HG03342 (cell line): ENCODE results near the gene MRM3.
"Not testable (repeated sequence)": the region's sequence is repeated elsewhere in the genome, so short reads cannot be mapped to it uniquely, and the experiment has no call there.

Experiments
- ATAC-seq: cut with Tn5 transposase; IDR thresholded peaks from one replicate; pipeline ENCODE4 v1.9.1; 2021; ENCODE audit warnings: mild to moderate bottlenecking, moderate library complexity; ENCODE audit not compliant: unreplicated experiment

The MRM3 gene

DNA sequence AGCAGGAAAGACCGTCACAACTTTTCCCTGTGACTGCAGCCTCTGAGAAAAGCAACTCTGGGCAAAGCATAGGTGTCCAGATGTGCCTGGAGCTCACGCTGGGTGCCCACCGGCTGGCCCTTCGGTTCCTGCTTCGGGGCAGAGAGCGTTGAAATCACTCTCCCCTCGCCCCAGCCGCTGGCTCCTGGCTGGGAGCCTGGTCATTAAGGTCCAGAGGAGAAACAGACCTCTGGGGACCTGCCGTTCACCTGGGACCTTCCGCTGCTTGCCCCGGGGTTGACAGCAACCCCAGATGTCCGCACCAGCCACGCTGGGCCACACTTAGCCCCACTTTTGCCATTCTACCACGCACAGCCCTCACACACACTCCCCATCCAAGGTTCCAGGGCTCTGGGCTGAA is 13.1 kb downstream of the MRM3 start:
- no peak for ATAC-seq

DNA sequence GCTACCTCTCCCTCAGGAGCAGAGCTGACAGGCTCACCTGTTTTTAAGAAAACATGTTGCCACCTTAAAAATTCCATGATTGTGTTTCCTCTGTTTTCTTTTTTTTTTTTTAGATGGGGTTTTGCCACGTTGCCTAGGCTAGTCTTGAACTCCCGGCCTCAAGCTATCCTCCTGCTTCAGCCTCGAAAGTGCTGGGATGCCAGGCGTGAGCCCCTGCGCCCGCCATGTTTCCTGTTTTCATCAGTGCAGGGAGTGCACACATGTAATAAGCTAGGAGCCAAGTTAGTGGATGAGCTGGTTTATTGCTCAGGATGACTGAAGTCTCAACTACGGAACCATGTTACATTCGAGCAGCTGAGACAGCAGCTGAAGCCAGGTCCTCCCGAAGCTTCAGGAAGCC is 13.6 kb downstream of the MRM3 start:
- no peak for ATAC-seq

DNA sequence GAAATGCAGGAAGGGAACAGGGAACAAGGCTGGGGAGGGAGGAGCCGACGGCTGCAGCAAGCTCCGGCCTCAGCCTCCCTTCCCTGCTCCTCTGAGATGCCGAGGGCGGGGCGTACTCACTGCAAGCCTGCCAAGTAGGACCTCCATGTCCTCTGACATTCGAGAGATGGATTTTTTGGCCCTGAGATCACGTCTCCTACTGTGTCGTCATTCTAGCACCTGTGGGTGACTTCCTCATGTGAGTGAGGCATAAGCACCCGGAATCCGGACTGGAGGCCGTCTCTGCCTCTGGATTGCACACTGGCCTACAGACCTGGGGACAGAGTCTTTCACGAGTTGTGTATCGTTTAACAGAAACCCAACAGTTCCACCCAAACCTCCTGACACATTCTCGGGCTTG is 14.5 kb downstream of the MRM3 start:
- no peak for ATAC-seq

DNA sequence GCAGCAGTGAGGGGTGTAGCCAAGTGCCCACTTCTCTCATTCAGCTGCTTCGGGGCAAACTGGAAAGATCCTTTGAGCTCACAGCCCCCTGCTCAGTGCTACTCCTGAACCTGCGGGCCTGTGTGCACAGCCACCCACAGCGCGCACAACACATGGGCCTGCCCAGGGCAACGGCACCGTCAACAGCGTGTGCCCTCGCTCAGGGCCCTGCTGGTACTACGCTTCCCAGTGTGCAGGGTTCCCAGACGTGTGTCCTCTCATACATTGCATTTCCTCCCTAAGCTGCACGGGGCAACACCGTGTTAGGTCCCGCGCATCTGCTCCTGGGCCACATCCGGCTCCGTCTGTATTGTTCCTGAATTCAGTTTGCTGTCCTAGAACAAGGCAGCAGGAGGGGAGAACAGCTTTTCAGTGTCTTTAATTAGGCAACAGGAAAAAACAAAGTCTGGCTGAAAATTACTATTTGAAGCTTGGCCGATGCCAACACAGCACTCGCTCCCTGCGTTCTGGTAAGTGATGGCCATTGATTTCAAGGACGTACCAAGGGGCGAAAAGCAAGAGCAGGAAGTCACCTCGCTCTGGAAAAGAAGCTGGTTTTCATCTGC is 15.2 kb downstream of the MRM3 start:
- ATAC-seq: no peak

DNA sequence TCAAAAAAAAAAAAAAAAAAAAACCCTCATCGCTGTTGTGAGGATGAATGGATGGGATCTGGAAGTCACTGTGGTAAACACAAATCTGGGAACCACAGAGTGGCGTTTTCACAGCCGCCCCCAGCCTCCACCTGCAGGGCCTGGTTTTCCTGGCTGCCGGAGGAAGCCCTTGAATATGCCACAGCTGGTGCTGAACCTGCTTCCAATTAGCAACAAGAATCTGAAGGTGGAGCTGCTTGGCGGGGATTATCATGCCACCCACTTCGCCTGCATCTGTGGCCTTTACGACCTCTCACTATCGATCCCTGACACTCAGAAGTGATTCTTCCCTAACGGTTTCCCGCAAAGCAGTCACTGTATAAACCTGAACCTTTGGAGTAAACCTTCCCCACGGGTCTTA is 16.1 kb downstream of the MRM3 start:
- ATAC-seq: no peak

DNA sequence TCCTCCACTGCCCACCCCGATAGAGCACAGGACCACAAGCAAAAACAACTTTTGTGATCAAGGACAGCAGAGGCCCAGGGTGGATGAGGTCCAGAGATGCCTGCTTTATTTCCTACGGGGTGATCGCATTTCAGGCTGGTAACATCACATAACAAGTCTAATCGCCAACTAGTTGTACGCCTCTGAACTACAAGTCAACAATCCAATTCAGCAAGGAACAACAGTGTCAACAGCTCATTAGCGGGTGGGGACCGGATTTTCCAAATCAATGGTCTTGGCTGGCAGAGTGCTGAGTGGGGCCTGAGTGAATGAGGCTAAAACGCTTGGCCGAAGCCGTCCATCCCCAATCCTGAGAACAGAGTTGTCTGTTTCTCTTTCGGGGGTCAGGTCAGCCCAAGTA is 17.1 kb downstream of the MRM3 start:
- ATAC-seq: no peak

DNA sequence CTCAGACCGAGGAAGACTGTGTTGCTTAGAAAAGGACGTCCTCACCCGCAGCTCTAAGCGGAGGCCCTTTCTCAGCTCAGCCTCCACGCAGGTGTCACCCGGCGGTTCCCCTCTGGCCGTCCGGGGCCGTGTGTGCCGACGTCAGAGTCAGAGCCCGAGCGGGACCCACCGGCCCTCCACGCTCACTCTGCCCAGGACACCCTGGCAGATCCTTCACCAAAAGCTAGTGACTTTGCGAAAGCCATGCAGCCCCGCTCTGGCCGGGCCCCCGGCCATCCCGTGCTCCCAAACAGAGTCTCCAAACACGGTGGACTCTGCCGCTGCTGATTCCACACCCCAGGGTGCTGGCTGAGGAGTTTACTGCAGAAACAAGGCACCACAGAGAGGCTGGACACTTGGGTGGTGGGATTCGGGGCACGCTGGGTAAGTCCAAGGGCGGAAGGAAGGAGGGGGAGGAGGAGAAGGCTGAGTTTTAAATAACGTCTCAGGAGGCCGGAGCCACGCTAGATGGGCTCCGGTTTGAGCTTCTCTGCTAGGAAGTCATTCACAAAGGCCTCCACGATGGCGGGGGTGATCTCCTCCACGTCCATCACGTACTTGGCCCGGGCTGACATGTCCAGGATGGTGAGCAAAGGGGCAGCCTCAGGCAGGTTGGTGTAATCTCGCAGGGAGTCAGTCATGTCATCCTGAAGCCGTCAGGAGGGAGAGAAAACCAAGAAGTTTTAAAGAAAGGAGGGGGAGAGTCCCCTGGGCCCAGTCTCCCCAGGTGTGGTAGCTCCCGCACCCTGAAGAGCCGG is 18.5 kb downstream of the MRM3 start:
- ATAC-seq: no peak

DNA sequence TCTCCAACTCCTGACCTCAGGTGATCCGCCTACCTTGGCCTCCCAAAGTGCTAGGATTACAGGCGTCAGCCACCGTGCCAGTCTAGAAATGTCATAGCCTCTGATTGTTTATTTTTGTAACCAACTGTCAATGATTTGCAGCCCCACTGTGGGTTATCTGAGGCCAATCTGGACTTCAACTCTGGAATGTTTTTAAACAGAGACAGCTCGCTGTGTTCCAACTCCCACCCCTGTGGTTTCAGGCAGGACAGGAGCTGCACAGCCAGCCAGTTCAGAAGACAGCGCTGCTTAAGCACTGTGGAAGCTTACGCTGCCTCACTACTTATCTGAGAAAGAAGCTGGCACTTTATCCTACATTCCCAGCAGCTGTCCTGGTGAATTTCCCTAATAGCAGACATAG is 19.5 kb downstream of the MRM3 start:
- no peak for ATAC-seq

DNA sequence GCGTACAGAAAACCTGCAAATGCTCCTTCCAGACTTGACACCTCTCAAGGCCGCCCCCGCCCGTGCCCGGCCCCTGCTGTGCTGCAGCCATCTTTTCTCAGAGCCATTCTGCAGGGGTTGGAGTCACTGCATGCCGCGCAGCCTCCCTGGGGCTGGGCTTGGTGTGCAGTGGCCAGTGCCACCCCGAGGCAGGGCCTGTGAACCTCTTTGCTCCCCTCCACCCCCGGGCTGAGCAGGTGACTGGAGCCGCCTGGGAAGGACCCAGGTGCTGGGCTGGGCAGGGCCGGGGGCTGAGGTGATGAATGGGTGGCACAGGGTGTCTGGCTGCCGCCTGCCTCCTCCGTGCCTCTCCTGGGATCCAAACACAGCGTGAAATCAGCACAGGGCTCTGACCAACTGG is 20.3 kb downstream of the MRM3 start:
- ATAC-seq: no peak

DNA sequence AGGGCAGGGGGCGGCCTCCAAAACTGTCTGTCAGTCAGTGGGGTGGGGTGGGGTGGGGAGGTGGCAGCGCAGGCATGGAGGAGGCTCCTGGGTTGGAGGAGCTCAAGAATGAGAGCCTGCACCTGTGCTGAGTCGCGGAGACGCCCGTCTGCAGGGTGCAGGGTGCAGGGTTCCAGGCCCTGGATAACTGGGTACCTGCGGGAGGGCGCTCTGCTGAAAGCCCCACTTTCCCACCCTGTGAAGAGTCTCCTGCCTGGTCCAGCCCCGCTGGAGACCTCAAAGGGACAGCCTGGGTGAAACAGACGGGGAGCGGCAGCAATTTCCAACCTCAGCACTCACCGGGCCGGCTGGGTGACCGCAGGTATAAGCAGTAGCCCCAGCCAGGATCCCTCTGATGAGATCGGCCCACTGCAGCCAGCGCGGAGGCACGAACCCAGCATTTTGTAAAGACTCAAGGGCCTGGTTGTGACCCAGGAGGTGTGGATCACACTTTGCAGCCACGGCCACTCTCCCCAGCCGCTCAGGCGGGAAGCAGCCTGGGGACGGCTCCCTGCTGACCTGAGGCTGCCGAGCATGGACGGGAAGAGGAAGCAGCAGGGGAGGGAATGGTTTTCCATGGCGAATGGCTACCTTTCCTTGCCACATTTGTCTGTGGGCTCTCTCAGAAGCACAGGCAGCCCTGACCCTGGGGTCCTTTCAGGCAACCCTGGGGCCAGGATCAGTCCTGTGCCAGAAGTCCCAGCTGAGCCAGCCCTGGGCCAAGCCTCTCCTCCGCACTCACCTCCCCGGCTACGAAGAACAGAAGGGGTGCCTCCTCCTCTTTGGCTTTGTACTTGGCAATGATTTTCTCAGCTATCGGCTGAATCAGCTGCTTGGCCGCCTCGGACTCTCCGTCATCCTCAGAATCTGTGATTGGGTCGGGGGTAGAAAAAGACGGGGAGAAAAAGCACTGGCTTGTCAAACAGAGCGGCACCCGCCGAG is 21.0 kb downstream of the MRM3 start:
- ATAC-seq: no peak

DNA sequence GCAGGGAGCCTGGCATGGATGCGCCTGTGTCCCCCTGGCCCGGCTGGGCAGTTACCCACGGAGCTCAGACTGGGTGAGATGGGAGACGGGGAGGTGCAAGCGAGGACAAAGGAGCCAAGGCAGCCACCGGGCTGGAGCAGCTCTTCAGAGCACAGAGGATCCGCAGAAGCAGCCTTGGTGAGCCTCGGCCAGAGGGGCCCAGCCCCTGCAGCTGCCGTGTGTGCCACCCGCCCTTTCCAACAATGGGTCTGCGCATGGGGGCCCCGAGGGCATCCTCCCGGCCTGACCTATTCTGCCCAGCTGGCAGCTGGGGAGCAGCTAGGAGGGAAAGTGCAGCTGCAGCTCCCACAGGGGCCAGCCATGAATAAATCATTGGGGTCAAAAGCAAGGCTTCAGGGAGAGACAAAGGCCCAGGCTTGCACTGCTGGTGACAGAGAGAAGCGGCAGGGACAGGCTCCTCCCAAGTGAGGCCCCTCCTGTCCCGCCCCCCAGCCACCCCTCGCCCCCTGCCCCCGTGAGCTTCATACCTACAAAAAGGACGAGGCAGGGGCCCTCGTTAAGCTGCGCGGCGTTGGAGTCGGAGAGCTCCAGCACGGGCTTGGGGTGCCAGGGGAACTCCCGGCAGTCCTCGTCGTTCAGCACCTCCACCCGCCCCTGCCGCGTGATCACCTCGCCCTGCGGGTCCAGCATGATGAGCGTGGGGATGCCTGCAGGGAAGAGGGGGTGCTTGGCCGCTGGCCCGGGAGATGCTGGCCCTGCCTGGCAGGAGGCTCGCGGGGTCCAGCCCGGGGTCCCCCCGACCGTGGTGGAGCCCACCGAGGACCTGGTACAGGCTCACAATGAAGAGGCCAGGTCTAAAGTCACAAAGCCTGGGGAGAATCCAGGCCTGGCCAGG is 22.6 kb downstream of the MRM3 start:
- no peak for ATAC-seq

DNA sequence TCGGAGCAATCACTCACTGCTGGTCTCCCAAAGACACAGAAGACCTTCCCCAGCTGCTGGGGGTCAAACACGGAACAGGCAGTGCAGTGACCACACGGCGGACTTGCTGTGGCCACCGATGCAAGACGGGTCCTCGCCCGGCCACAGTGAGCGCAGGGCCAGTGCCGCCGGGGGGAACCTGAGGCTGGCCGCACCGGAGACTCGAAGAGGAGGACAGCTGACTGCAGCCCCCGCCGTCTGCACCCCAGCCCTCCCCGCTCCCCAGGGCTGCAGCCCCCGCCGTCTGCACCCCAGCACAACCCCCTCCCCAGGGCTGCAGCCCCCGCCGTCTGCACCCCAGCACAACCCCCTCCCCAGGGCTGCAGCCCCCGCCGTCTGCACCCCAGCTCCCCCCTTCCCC is 23.7 kb downstream of the MRM3 start:
- not testable (repeated sequence) for ATAC-seq

DNA sequence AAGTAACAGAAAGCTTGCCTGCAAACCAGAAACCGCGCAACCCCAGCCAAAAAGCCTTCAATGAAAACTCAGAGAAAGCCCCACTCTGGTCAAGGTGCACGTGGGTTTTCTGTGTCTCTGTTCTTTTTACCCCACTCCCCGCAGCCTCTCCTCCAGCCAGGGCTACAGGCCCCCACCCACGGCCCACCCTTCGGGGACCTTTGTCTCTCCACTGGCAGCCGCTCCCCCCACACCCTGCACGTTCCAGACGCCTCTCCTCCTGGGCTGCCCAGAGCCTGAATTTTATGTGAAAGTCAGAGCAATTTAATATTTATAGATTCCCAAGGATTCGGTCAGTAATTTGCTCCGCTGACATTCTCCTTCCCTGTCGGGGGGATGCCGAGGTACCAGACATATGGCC is 24.2 kb downstream of the MRM3 start:
- no peak for ATAC-seq

DNA sequence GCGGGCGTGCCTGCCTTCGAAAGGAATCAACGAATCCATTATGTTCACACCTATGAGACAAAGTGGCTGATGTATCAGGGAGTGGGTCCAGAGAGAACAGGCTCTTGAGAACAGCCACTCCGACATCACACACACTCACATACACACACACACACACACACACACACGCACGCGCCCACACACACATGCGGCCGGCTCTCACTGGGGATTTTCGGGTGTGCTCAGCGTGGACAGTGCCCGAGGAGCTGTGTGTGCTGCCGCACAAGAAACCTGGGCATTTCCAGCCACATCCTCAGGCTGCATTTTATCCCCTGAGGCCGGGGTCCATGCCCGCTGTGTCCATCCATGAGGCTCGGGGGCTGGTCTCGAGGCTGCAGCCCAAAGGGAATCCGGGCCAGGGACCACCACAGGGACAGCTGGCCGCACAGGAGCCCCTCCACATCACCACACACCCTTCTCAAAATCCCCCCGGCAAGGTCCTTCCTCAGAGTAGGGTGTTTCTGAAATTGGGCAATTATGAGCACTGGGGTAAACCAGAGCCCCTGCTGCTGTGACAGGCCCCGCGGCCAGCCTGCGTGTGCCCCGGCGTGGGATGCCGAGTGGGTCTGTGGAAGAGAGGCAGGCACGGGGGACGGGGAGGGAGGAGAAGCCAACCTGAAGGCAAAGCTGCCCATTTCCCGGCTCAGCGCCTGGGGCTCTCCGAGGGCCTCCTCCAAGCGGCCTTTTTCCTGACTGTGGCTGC is 24.8 kb downstream of the MRM3 start:
- no peak for ATAC-seq

DNA sequence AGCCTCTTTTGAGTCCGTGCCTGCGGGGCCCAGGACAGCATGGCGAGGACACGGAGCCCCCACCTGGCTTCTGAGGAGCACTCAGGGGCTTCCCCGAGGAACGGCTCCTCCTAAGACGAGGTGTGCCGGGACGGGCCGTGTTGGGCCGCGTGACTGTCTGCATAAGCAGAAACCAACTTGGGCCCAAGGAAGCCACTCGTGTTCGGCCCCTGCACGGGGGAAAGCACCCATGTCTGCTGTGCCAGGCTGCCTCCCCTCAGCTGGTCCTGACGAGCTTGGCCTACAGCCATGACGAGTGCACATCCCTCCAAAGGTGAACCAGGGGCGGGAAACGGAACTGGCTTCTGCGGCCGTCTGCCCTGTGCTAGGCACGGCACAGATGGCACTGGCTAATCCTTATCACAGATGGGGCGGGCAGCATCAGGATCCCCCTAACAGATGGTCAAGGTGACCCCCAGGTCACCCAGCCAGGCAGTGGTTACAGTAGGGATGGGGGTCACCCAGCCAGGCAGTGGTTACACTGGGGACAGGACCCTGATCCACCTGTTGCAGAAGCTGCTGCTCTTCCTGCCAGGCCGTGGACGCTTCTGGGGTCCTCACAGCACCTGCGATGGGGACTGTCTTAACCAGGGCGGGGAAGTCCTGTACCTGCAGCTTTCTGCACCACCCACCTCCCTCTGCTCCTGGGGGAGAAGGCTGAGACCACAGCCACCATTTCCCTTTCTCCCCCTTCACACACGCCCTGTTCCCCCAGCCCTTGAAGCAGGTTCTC is 25.6 kb downstream of the MRM3 start:
- ATAC-seq: no peak

DNA sequence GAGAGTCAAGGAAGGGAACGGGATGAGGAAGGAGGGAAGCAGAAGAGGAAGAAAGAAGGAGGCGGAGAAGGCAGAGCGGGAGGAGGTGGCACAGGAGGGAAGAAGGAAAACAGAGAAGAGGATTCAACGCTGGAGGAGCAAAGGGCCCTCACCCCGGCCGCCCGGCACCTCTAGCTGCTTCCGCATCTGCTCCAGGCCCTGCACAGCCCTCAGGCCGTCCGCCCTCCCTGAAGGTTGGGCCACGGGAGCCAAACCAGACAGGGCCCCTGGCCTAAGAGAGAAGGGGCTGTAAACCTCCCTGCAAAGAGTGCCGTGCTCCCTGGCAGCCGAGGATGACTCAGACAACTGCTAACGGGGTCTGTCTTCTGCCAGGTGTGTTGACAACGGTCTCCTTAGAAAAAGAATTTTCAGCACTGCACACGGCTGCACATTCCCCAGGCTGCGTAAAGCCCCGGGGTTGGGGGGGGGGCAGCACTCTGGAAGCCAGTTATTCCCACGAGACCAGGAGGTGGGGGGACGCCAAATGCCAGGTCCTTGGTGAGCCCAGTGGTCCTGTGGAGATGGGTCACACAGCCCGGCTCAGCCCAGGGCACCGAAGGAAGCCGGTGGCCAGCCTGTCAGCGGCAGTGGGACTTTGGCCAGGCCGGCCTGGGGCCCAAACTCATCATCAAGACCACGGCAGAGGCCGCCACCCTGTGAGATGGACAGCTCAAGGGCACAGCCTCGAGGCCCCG is 29.1 kb downstream of the MRM3 start:
- no peak for ATAC-seq

DNA sequence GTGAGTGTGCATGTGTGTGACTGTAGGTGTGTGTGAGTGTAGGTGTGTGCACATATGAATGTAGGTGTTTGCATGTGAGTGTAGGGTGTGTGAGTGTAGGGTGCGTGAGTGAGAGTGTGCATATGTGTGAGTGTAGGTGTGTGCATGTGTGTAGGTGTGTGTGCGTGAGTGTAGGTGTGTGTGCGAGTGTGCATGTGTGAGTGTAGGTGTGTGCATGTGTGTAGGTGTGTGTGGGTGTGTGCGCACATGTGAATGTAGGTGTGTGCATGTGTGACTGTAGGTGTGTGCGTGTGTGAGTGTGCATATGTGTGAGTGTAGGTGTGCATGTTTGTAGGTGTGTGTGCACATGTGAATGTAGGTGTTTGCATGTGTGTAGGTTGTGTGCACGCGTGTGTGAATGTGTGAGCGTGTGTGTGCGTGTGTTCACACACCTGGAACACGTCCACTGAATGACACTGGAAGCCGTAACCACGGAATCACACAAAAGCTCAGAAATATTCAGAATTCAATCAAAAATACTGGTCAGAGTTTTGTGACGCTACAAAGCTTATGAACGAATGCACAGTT is 30.6 kb downstream of the MRM3 start:
- no peak for ATAC-seq

DNA sequence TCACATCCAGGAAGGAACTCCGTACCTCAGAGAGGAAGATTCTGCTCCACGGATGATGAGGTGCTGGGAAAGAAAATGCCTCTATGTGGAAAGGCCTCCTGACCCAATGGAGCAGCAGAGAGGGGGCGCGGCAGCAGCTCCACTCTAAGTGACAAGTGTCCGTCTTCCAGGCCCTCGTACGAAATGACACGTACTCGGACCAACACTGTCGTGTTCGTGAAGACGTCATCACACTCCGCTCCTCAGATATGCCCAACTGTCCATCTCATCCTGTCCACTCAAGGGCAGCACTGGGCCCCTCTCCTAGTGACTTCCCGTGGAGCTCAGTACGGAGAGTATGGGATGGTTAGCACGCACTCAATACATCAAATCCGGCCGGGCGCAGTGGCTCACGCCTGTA is 32.2 kb downstream of the MRM3 start:
- no peak for ATAC-seq
